22Rv1 (cell line): Measurements from ENCODE around the gene DOK3.

Experiments used
- CTCF ChIP-seq: fragments of 450-650 bp; IDR thresholded peaks from 2 replicates; pipeline ENCODE4 v1.5.1; 2017; ENCODE audit warnings: mild to moderate bottlenecking
- ZFX ChIP-seq: fragments of 450-650 bp; IDR thresholded peaks from 2 replicates; pipeline ENCODE4 v1.6.1; 2017; ENCODE audit warnings: antibody characterized with exemption, borderline replicate concordance

- TF ChIP-seq CTCF (no peak), ZFX (no peak)
Observed at GRCh38 chr5:177547736-177548135, 38.1 kb upstream of the DOK3 start.
